CD4-positive, alpha-beta T cell treated with Interleukin-4 for 4 hours (primary cell): ENCODE data around the gene COX7C.
"Not testable (repeated sequence)": the region's sequence is repeated elsewhere in the genome, so short reads cannot be mapped to it uniquely, and the experiment has no call there.

Experiments
- DNase-seq: peaks from one replicate; pipeline ENCODE4 v3.0.0-alpha.2; 2020

The COX7C gene

GRCh38 chr5:86617756-86618576 is at the start of gene COX7C:
Gene COX7C, plus strand, starts transcription at chr5:86617941. Its CDS starts 115 bp downstream, at chr5:86618056.
- DNase-seq = peak; percentile 95

GRCh38 chr5:86569522-86570426 is 48.0 kb upstream of the COX7C start:
- not testable (repeated sequence) for DNase-seq

GRCh38 chr5:86570427-86571083 is 47.2 kb upstream of the COX7C start:
- DNase-seq = no peak

GRCh38 chr5:86571109-86571508 is 46.6 kb upstream of the COX7C start:
- DNase-seq = not testable (repeated sequence)

GRCh38 chr5:86572825-86573517 is 44.8 kb upstream of the COX7C start:
- DNase-seq = no peak

GRCh38 chr5:86579502-86579901 is 38.2 kb upstream of the COX7C start:
- no peak for DNase-seq

- DNase-seq = no peak
Observed at GRCh38 chr5:86596476-86596875, 21.3 kb upstream of the COX7C start.

- no peak for DNase-seq
Observed at GRCh38 chr5:86605881-86606280, 11.9 kb upstream of the COX7C start.

GRCh38 chr5:86613455-86613854 is 4.3 kb upstream of the COX7C start:
- DNase-seq = no peak

- DNase-seq = no peak
Observed at GRCh38 chr5:86617309-86617755, 409 bp upstream of the COX7C start.

GRCh38 chr5:86623785-86624483 is 6.2 kb downstream of the COX7C start:
- DNase-seq = no peak

GRCh38 chr5:86625148-86625547 is 7.4 kb downstream of the COX7C start:
- no peak for DNase-seq

- no peak for DNase-seq
Observed at GRCh38 chr5:86626149-86626548, 8.4 kb downstream of the COX7C start.

- no peak for DNase-seq
Observed at GRCh38 chr5:86631165-86631564, 13.4 kb downstream of the COX7C start.

- no peak for DNase-seq
Observed at GRCh38 chr5:86640998-86641397, 23.3 kb downstream of the COX7C start.

- DNase-seq = no peak
Observed at GRCh38 chr5:86644843-86645242, 27.1 kb downstream of the COX7C start.

- DNase-seq = no peak
Observed at GRCh38 chr5:86645885-86646284, 28.1 kb downstream of the COX7C start.

- DNase-seq = no peak
Observed at GRCh38 chr5:86646671-86647070, 28.9 kb downstream of the COX7C start.

- DNase-seq = no peak
Observed at GRCh38 chr5:86649832-86650505, 32.2 kb downstream of the COX7C start.

- not testable (repeated sequence) for DNase-seq
Observed at GRCh38 chr5:86660771-86661170, 43.0 kb downstream of the COX7C start.

- DNase-seq = no peak
Observed at GRCh38 chr5:86664173-86664572, 46.4 kb downstream of the COX7C start.
